NCI-H2227 treated with DMSO at 0.1 percent for 48 hours (cell line): ENCODE measurements around the gene MARCHF6.
"Not testable (repeated sequence)": the region's sequence is repeated elsewhere in the genome, so short reads cannot be mapped to it uniquely, and the experiment has no call there.

Experiments
- DNase-seq: peaks from one replicate; lab custom pipeline; 2025; lab: John Stamatoyannopoulos, UW

MARCHF6 gene

DNA sequence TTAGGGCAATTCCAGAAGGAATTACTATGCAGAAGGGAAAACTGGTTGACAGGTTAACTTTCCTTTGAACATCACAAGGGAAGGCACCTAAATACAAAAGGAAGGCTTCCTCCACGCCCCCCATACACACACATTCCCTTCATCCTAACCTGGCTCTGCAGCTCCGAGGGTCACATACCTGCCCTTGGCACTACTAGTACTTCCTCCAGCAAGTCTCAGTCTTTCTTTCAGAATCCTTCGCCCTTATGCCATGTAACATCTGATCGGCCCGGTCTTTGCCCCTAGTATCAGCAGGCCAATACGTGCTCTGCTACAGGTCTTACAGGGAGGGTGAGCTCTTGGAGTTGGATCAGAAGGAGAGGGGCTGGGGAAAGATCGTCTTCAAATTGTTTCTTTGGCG is 1.6 kb upstream of the MARCHF6 start:
- peak; percentile 34 for DNase-seq

DNA sequence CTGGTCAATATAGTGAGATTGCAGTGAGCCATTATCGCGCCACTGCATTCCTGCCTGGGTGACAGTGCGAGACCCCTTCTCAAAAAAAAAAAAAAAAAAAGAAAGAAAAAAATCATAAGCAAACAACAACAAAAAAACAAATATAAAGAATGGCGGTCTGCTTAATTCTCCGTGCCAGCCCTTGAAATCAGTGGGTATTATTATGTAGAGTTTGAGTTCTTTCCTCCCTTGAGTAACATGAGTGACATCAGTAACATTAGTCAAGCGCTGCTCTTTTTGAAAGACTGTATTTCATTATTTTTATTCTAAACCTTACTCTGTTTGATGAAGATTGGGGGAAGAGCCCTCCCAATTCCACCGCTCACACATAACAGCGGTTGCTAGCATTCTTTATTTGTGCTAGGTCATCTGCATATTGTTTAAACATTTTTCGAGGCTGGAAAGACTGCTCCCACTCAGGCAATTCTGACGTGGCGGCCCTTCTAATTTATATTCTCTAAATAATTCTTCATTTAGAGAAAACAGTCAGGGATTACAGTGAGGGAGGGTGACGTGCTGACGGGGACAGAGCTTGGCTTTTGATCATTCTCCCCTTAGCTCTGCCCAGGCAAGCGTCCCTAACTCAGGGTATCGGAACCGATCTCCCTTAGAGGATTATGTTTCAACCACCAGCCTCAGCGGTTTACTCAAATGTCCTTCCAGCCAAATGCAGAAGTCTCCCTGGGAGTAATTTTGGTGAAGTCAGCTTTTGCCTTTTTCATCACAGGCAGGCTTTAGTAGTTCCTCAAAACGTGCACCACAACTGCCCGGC is 860 bp upstream of the MARCHF6 start:
- DNase-seq: peak; percentile 43

DNA sequence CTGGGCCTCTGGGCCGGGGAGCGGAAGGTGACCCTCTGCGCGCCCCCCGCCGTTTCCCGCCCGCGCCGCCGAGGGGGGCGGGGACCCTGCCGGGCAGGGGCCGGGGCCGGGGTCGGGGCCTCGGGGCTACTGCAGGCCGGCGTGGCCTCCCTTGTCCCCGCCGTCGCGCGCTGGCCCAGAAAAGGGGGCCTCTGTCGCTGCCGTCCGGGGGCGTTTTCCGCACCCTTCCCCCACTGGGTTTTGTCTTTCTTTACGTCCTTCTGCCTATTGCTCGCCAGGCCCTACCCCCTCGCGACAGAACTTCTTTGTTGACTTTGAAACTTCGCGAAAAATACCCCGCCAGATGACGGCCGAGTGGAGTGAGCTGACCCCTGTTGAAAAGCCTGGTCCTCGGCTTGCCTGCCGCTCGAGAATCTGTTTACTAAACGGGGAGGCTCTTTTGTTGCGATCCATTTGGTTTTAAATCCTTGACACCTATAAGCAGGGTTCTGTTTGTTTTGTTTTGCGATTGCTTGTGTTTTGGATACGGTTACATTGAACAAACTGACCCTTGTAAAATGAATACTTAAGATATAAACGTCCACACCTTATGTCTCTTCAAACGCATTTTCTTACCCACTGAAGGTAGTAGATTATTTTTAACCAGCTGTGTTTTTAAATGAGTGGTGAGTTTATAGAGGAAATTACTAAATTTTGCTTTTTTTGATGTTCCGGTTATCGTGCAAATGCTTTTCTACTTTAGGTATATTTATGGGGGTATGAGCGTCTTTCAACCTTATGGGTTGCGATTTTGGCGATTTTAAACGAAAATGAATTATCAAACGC is 765 bp downstream of the MARCHF6 start:
- peak; percentile 73 for DNase-seq

DNA sequence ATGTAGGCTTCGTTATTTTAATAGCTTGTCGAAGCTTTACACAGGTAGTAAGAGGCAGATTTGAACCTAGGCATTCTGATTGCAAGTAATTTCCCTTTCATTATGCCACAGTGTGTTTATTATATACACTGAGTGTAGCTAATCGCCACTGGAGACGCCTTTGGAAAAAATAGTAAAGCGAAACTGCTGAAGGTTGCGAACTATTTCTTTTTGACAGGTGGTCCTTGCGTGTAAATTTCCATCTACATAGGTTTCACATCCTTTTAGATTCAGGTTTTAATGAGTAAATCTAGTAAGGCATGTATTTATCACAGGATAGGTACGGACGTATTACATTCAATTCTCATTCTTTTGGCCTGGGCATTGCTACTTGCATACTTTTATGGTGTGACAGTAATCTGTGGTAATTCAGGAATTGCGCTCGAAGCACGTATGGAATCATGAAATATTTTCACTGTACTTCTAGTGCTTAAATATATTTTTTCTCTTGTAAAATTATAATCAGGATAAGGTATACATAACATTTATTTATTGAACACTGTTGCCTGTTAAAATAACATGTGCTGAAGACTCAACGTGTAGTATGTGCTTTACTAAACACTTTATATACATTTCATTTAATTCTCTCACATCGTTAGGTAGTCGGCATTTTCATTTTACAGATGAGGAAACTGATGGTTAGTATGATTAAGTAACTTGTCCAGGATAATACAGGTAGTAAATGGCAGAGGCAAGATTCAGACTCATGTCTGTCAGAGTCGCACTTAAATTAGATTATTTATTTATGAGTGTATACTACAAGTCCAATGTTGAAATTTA is 1.8 kb downstream of the MARCHF6 start:
- no peak for DNase-seq

DNA sequence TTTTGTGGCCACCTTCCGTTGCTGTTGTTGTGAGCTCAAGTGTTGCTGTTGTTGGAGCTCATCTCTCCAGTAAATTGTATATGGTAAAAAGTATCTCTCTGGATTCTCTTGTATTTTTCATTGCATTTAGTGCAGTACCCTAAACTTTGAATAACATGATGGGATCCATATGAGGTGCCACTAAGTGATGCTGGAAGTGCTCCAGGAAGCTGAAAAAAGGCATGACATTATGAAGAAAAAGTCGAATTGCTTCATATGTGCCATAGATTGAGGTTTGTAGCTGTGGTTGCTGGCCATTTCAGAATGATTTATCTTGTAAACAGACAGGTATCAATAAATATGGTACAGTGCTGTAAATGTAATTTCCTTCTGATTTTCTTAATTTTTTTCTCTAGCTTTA is 5.5 kb downstream of the MARCHF6 start:
- DNase-seq: no peak

DNA sequence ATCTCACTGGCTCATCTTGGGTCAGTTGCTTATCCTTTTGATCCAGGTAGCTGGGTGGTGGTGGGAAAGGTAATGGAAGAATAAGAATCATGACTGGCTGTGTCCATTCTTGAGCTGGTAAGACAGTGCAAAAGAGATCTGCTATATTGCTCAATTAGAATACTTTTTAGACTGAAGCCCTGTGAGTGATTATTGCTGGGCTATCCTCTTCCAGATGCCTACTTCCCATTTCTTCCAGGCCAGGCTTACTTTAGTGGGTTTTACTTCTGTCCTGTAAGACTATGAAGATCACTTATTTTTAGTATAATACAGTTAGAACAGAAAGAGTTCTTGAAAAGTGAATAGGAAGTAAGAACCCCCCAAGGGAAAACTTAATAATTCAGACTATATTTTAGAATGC is 7.2 kb downstream of the MARCHF6 start:
- no peak for DNase-seq

DNA sequence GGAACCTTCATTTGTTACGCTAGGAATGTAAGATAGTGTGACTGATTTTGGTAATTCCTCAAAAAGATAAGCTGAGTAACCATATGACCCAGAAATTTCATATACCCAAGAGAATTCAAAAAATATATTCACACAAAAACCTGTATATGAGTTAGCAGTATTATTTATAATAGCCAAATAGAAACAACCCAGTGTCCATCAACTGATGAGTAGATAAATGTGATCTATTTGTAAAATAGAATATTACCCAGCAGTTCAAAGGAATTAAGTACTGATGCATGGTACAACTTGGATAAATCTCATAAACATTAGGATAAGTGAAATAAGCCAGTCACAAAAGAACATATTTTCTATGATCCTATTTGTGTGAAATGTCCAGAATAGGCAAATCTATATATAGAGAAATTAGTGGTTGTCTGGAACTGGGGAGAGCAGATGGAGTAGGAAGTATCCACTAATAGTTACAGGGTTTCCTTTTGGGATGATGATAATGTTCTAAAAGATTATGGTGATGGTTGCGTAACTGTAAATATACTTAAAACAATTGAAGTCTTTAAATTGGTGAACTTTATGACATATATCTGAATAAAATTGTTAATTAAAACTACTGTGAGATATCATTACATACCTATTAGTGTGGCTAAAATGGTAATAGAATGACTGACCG is 10.2 kb downstream of the MARCHF6 start:
- DNase-seq: no peak

DNA sequence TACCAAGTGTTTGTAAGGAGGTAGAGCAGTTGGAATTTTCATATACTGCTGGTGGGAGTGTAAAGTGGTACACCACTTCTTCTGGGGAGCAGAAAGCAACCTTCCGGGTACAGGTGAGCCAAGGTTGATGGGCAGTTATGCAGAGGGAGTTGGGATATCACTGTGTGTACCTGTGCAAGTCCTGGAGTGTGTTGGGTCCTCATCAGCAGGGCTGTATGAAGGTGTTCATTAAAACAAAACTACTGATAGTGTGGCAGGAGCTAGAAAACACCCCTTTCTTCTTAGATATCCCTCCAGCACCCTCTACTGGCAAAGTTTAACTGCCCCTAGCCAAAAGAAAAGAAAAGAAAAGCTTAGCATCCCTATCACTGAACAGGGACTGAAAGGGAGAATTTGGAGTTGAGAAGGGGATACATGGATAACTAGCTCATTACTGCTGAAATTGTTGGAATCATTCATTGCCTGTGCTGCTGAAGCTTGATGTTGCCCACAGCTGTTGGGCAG is 10.7 kb downstream of the MARCHF6 start:
- DNase-seq: no peak

DNA sequence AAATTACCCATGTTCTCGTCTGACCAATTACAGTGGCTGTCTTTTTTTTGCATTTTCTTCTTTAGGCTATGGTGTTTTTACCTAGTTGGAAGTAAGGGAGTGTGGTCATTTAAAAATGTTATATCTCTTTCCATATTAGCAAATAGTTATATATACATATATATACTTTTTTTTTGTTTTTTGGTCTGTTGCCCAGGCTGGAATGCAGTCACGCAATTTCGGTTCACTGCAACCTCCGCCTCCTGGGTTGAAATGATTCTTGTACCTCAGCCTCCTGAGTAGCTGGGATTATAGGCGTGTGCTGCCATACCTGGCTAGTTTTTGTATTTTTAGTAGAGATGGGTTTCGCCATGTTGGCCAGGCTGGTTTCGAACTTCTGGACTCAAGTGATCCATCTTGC is 12.3 kb downstream of the MARCHF6 start:
- DNase-seq: no peak

DNA sequence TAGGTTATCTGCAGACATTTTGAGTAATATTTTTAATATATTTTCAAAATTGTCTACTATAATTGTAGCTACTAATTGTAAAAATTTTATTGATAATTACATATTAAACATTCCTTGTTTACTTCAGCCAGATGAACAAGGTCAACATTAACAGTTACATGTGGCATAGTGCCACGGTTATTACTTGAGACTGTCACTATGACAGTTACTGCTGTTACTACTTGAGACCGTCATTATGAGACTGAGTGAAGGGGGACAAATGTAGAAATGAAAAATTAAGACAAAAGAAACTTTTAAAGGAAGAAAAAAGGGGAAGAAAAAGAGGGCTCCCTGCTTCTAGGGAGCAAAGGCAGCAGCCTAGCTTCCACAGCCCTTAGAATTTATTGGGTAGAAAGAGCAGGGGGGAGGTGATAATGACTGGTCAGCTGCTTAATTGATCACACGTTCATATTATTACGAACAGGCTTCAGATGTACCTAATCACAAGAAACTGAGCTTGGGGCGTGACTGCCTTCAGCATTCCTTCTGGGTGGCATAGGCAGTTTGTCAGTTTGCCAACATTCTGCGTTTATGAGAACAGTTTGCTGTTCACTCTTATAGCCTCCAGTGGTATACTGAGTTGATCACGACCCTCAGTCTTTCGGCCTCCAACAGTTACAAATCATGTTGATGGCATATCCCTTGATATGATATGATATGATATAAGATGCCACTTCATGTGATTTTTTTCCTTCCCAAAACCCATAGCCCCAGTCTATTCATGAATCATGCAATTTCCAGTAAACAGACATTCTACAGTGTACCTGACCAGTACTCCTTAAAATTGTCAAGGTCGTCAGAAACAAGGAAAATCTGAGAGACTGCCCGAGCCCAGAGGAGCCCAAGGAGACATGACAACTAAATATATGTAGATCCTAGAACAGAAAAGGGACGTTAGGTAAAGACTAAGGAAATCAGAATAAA is 13.1 kb downstream of the MARCHF6 start:
- no peak for DNase-seq

DNA sequence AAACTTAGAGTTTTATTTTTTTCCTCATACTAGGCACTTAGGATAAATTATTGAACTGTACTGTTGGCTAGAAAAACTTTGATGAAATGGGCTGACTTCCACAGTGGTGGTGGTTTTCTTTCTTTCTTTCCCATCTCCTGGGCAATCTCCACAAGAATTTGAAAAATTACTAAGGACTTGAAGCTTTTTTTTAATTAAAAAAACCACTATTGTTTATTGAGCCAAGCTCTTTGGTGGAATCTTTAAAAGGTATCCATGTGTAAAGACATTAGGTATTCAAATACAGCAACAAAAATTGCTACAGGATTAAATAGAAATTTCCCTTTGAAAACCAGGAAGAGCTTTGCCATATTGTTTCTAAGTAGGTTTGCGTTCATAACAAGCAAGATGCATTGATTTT is 14.1 kb downstream of the MARCHF6 start:
- no peak for DNase-seq

DNA sequence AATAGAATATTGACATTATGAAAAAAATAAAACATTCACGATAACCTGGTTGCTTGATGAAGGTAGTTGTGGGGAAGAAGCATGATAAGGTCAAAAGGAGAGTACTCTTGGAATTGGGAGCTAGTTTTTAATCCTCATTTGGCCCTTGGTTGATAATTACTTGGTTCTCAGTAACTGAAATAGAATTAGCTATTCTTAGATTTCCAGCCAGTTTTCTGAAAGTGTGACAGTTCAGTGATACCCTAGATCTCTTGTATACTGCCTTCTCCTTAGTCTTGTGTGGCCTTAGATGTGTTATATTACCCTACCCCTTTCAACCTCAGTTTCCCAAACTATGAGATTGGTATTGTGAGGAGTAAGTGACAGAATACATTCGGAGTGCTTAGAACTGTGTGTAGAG is 17.4 kb downstream of the MARCHF6 start:
- no peak for DNase-seq

DNA sequence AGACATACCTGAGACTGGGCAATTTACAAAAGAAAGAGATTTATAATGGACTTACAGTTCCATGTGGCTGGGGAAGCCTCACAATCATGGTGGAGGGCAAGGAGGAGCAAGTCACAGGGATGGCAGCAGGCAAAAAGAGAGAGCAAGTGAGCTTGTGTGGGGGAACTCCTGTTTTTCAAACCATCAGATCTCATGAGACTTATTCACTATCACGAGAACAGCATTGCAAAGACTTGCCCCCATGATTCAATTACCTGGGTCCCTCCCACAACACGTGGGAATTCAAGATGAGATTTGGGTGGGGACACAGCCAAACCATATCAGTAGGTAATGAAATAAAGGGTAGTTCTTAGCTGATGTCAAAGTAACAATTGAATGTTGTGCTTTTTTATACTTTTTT is 17.9 kb downstream of the MARCHF6 start:
- DNase-seq: not testable (repeated sequence)

DNA sequence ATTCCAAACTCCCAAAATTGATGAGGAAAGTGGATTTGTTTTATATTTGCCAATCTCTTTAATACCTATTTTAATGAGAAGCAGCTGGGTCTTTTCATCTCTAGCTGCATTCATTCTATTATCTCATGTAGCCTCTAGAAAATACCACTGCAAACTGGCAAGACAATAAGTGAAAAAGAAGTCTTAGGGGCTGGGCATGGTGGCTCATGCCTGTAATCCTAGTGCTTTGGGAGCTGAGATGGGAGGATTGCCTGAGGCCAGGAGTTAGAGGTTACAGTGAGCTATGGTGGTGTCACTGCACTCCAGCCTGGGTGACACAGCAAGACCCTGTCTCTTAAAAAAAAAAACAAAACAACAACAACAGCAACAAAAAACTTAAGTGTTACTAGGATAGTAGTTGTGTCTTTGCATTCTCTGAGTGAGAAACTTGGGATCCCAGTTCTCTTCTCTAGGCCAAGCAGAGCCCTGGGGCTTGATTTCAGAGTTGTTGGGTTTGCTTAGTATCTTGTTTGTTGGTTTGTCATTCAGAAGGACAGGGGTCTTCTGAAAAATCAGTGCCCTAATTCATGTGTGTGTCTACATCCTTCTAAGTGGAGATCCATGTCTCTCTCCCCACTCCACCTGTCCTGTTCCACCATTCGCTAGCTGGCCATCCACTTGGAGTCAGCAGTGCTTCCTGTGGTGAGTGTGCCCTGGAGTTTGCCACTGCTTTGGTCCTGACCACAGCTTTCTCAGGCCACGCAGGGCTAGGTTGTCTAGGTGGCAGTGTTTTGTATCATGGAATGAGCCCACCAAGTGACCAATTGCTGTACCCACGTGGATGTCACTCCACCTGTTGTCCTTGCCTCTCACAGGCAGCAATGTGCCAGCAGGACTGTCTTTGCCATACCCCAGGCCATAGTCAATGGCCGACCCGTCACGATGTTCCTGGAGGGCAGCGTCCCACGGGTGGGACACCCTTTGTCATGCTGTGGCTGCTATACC is 19.5 kb downstream of the MARCHF6 start:
- DNase-seq: no peak

DNA sequence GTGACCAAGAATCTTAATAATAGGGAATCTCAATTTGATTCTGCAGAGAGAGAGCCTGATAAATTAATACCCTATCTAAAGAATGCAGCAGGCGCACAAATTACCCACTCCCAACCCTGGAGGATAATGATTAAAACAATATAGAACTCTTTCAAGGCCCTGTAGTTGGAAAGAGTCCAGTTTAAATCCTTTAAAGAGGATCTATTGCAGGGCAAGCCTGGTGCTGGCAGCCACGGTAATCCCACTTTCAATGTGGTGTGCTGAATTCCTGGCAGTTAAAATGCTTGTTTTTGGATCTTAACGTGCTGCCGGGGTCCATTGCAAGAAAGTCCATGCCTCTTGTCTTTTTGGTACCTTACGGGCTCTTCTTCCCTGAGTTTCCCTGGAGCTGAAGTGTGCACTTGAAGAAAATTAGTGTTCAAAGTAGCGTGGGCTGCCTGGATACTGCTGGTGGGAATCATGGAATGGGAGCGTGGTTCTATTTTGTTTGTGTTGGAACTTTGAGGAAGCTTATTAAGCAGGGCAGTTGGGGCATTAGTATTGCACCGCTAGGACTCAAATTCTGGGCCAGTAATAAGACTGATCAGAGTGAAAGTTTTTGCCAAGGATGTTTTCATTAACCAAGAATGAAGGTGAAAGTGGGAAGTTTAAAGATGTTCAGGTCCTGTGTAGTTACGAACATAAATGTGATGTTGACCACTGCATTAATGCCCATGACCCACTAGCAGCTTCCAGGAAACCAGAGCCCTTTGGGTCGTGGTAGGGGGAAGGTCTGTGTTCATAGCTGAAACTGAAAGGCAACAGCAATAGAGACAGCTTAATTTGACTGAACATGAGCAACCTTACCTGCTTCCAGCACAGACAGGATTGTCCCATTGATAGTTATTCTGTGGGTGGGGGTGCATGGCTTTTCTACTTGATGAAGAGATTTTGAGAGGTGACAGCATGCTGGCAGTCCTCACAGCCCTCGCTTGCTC is 20.8 kb downstream of the MARCHF6 start:
- no peak for DNase-seq

DNA sequence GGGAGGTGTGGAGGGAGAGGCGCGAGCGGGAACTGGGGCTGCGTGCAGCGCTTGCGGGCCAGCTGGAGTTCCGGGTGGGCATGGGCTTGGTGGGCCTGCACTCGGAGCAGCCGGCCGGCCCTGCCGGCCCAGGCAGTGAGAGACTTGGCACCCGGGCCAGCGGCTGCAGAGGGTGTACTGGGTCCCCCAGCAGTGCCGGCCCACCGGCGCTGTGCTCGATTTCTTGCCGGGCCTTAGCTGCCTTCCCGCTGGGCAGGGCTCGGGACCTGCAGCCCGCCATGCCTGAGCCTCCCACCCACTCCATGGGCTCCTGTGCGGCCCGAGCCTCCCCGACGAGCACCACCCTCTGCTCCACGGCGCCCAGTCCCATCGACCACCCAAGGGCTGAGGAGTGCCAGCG is 21.7 kb downstream of the MARCHF6 start:
- not testable (repeated sequence) for DNase-seq

DNA sequence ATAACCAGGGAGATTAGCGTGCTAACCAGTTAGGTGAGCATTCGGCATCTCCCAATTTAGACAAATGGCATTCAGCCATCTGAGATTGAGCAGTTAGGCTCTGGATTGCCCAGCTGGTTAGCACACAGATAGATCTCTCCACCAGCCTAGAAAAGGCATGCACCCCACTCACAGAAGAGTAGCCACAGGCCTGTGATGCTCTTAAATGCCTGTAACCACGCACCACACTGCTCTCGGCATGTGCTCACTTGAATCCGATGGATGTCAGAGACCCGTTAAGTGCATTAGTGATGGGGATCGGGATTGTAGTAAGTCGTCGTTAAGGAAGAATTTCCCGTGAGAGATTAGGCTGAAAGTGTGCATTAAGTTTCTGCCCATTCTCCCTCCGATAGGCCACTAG is 23.0 kb downstream of the MARCHF6 start:
- no peak for DNase-seq

DNA sequence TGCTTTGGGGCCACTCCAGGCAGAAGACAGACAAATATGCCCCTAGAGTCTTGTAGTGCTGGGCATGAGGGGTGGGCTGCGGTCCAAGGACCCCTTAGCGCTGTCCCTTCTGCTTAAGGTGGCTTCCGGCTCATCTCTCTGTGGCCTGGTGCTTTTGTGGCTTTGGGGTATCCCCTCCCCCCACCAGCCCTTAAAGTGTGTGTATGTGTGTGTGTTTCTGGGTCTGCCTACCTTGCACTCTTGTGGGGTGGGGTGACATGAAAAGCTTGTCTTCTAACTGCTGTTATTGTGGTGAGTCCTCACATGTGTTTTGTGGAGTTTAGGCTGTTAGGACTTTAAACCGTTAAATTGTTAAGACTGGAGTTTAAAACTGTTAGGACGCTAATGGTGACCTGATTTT is 23.6 kb downstream of the MARCHF6 start:
- DNase-seq: no peak
